Stimulated activated CD8-positive, alpha-beta memory T cell treated with anti-CD3 and anti-CD28 coated beads, Interleukin-12 subunit alpha, Interleukin-12 subunit beta, amount 100 ng/mL, for 24 hours (primary cell): Measurements from ENCODE around the gene TMEM185A.
"Not testable (repeated sequence)": the region's sequence is repeated elsewhere in the genome, so short reads cannot be mapped to it uniquely, and the experiment has no call there.

ENCODE experiments used
- DNase-seq: peaks from one replicate; pipeline ENCODE4 v3.0.0-alpha.2; 2020; ENCODE audit errors: extremely low read depth

TMEM185A gene

DNA sequence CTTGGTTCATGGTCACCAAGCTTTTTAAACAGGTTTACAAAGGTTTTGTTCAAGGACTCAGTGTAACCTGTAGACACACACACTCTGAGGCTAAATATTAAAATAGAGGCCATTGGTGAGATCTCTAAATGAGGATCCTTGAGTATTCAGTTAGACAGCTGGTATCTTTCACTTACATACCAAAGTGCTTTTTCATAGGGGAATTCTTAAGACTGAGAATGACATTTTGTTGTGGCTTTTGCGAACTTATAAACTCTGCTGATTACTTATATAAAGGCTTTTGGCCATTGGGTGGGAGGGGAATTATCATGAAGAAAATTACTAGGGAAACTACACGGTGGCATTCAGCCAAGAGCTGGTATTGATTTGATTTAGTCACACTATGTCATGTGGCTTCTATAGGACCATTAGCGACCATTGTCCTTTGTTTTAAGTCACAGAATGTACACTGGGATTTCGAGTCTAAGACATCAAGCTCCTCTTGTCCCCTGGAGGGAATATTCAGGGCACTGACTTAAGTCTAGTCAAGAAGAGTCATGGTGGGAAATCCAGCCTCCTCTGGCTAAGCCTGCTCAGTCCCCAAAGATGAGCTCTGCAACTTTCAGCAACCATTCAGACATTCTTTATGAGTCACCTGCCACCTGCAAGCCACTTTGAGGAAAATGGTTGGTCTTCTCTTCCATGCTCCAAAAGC, 80.2 kb downstream of the TMEM185A start:
- DNase-seq: not testable (repeated sequence)

DNA sequence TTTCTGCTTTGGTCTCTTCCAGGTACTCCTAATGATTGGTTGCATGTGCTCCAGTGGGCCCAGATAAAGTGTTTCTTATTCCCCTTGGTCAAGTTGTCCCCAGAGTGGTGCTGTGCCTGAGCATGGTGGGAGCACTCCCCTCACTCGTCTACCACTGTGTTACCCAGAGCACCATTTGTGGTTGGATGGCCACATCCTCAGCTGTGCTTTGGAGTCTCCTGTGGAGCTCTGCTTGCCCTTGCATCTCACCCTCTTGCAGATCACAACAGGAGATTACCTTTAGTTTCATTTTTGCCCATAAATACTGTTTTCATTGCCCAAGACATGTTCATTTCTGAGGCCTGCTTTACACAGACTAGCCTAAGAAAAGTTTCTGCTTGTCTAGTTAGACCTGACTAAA, 81.1 kb downstream of the TMEM185A start:
- DNase-seq: not testable (repeated sequence)

DNA sequence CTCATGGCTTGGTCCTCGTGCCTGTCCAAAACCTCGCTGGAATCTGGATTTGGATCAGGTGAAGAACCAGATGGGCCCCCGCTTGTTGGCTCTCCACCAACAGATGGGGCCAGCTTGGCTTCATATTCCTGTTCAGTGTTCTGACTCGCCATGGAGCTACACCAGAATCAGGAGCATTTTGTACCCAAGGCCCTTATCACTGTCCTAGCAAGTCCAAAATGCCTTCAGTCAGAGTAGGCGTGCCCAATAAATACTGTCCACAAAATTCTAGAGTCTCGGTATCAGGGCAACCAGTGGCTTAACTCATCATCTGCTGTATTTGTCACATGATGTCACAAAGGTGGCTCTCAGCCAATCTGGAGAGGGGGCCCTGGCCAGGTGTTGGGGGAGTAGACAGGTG, 81.9 kb downstream of the TMEM185A start, which contains the start of gene HSFX3:
HSFX3 (minus strand) TSS at position 224 of the 400 bp plus-strand sequence; CDS start at position 152, 72 bp downstream.
- not testable (repeated sequence) for DNase-seq

DNA sequence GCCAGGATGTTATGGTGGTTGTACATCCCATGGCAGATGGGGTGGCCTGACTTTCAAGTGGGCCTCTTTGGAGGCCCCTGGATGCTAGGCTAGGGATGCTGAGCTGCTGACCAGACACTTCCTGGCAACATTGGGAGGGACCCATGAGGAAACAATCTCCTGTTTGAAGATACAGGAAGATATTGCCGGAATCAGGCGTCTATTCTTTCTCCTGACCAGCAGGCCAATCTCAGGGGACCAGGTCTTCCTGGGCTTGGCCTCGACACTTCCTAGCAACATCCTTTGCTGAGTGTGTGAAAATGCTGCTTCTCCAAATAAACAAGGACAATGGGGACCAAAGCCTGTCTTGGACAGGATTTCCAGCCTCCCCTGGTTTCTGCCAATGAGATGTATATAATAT, 83.8 kb downstream of the TMEM185A start:
- DNase-seq: not testable (repeated sequence)

DNA sequence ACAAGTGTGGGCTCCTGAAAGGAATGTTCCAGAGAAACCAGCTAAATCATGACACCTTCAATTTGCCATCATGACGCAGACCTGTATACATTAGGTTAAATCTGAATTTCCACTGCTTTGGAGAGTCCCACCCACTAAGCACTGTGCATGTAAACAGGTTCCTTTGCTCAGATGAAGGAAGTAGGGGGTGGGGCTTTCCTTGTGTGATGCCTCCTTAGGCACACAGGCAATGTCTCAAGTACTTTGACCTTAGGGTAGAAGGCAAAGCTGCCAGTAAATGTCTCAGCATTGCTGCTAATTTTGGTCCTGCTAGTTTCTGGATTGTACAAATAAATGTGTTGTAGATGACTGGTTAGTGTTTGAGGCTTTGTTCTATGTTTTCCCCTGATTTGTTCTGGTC, 84.6 kb downstream of the TMEM185A start:
- DNase-seq: not testable (repeated sequence)
